A549 treated with Mapracorat at 1 μM for 4 hours (cell line): ENCODE data around the gene MRFAP1L1. TPM values are rescaled to one million over a fixed set of nuclear protein-coding genes. Genes with fewer than 3 reads are reported as not detected.

Experiments used
- total RNA-seq: library from RNA; stranded (reverse); fragments of 200-300 nt; extraction: Qiagen RNA extraction; gene quantifications from 5 replicates; pipeline ENCODE4 v1.2.3, GENCODE V29; 2022

The MRFAP1L1 gene
- total RNA-seq, result 32.2 to 34.7 TPM (median 33.5 TPM) in 5 replicates

GRCh38 chr4:6709230-6710114, at the start of gene MRFAP1L1:
Gene MRFAP1L1 (minus strand): TSS chr4:6709865. CDS start chr4:6709629, 236 bp downstream.

GRCh38 chr4:6716018-6716911, 6.6 kb upstream of the MRFAP1L1 start, which contains the start of gene BLOC1S4:
Gene BLOC1S4 (plus strand): TSS chr4:6716174. CDS start chr4:6716210, 36 bp downstream.

GRCh38 chr4:6693231-6694176, 16.2 kb downstream of the MRFAP1L1 start, which contains the start of gene S100P:
Gene S100P (plus strand): TSS chr4:6693878. CDS start chr4:6693933, 55 bp downstream.

Other genes starting within 250 kb of the MRFAP1L1 start
- 25.5 to 36.4 TPM (median 35.9 TPM) in 5 replicates for gene PPP2R2C, start 237.3 kb downstream of the MRFAP1L1 start, total RNA-seq
- 8.4 to 11.0 TPM (median 9.6 TPM) in 5 replicates for gene MAN2B2, start 134.7 kb downstream of the MRFAP1L1 start, total RNA-seq
- gene MRFAP1, start 69.2 kb downstream of the MRFAP1L1 start, total RNA-seq, result 250 to 265 TPM (median 257 TPM) in 5 replicates
- 54.2 to 116 TPM (median 104 TPM) in 5 replicates for gene S100P, start 16.0 kb downstream of the MRFAP1L1 start, total RNA-seq
- gene BLOC1S4, start 6.3 kb upstream of the MRFAP1L1 start, total RNA-seq, result 13.5 to 18.5 TPM (median 17.4 TPM) in 5 replicates
- gene KIAA0232, start 72.9 kb upstream of the MRFAP1L1 start, total RNA-seq, result 10.0 to 15.1 TPM (median 12.6 TPM) in 5 replicates
- 31.5 to 40.1 TPM (median 36.5 TPM) in 5 replicates for gene TBC1D14, start 200.0 kb upstream of the MRFAP1L1 start, total RNA-seq